HEK293 (cell line): Measurements from ENCODE around the gene ILRUN.

Experiments
- BCL11A ChIP-seq: fragments of 450-650 bp; formaldehyde crosslinking; IDR thresholded peaks from 2 replicates; pipeline ENCODE4 v1.5.1; 2016; ENCODE audit warnings: low read depth, missing biosample characterization, missing genetic modification characterization
- KLF7 ChIP-seq: fragments of 450-650 bp; formaldehyde crosslinking; IDR thresholded peaks from 2 replicates; pipeline ENCODE4 v1.5.1; 2016; ENCODE audit warnings: missing biosample characterization, missing genetic modification characterization, borderline replicate concordance
- SALL2 ChIP-seq: fragments of 450-650 bp; formaldehyde crosslinking; IDR thresholded peaks from 2 replicates; pipeline ENCODE4 v1.5.0; 2017; ENCODE audit warnings: missing biosample characterization, mild to moderate bottlenecking, missing genetic modification characterization, borderline replicate concordance
- YY1 ChIP-seq: fragments of 450-650 bp; formaldehyde crosslinking; IDR thresholded peaks from 2 replicates; pipeline ENCODE4 v1.5.1; 2018; ENCODE audit warnings: missing biosample characterization, missing genetic modification characterization
- ZBTB20 ChIP-seq: fragments of 450-650 bp; formaldehyde crosslinking; IDR thresholded peaks from 2 replicates; pipeline ENCODE4 v1.5.1; 2016; ENCODE audit warnings: missing biosample characterization, missing genetic modification characterization
- ZFP41 ChIP-seq: fragments of 450-650 bp; formaldehyde crosslinking; IDR thresholded peaks from 2 replicates; pipeline ENCODE4 v1.5.1; 2016; ENCODE audit warnings: missing biosample characterization, missing genetic modification characterization, borderline replicate concordance
- ZNF10 ChIP-seq: fragments of 450-650 bp; formaldehyde crosslinking; IDR thresholded peaks from 2 replicates; pipeline ENCODE4 v1.5.1; 2017; ENCODE audit warnings: missing biosample characterization, missing genetic modification characterization
- ZNF121 ChIP-seq: fragments of 450-650 bp; formaldehyde crosslinking; IDR thresholded peaks from 2 replicates; pipeline ENCODE4 v1.5.1; 2016; ENCODE audit warnings: missing biosample characterization, missing genetic modification characterization
- ZNF174 ChIP-seq: fragments of 450-650 bp; formaldehyde crosslinking; IDR thresholded peaks from 2 replicates; pipeline ENCODE4 v1.5.0; 2017; ENCODE audit warnings: missing biosample characterization, mild to moderate bottlenecking, missing genetic modification characterization
- ZNF292 ChIP-seq: fragments of 450-650 bp; formaldehyde crosslinking; IDR thresholded peaks from 2 replicates; pipeline ENCODE4 v1.5.1; 2016; ENCODE audit warnings: low read depth, missing biosample characterization, missing genetic modification characterization, borderline replicate concordance
- ZNF391 ChIP-seq: fragments of 450-650 bp; formaldehyde crosslinking; IDR thresholded peaks from 2 replicates; pipeline ENCODE4 v1.5.1; 2016; ENCODE audit warnings: low read depth, missing biosample characterization, missing genetic modification characterization, borderline replicate concordance
- ZNF423 ChIP-seq: fragments of 450-650 bp; formaldehyde crosslinking; IDR thresholded peaks from 2 replicates; pipeline ENCODE4 v1.5.1; 2016; ENCODE audit warnings: missing biosample characterization, missing genetic modification characterization
- ZNF558 ChIP-seq: fragments of 450-650 bp; formaldehyde crosslinking; IDR thresholded peaks from 2 replicates; pipeline ENCODE4 v1.5.1; 2016; ENCODE audit warnings: missing biosample characterization, missing genetic modification characterization
- ZNF658 ChIP-seq: fragments of 450-650 bp; formaldehyde crosslinking; IDR thresholded peaks from 2 replicates; pipeline ENCODE4; 2016; ENCODE audit warnings: missing biosample characterization, missing genetic modification characterization
- ZNF660 ChIP-seq: fragments of 450-650 bp; IDR thresholded peaks from 2 replicates; pipeline ENCODE4 v1.5.1; 2018; ENCODE audit warnings: missing biosample characterization, mild to moderate bottlenecking, missing genetic modification characterization
- ZNF777 ChIP-seq: fragments of 450-650 bp; formaldehyde crosslinking; IDR thresholded peaks from 2 replicates; pipeline ENCODE4 v1.5.1; 2017; ENCODE audit warnings: missing biosample characterization, missing genetic modification characterization, borderline replicate concordance
- ZNF785 ChIP-seq: fragments of 450-650 bp; formaldehyde crosslinking; IDR thresholded peaks from 2 replicates; pipeline ENCODE4 v1.5.1; 2016; ENCODE audit warnings: missing biosample characterization, missing genetic modification characterization
- TF ChIP-seq, protein P1 (sequence below): fragments of 450-650 bp; formaldehyde crosslinking; conservative IDR thresholded peaks from 2 replicates; pipeline ENCODE4 v1.5.1; 2016; ENCODE audit warnings: low read depth, missing biosample characterization, missing genetic modification characterization
- TF ChIP-seq, protein P2 (sequence below): fragments of 450-650 bp; IDR thresholded peaks from 2 replicates; pipeline ENCODE4 v1.5.1; 2018; ENCODE audit warnings: missing biosample characterization, mild to moderate bottlenecking, missing genetic modification characterization
- TF ChIP-seq, protein P3 (sequence below): sonication (generic); formaldehyde crosslinking; IDR thresholded peaks from 2 replicates; pipeline ENCODE4 v1.8.1; 2022; ENCODE audit warnings: mild to moderate bottlenecking, moderate library complexity, missing genetic modification reagents
- TF ChIP-seq, protein P4 (sequence below): fragments of 450-650 bp; formaldehyde crosslinking; IDR thresholded peaks from 2 replicates; pipeline ENCODE4 v1.5.1; 2016; ENCODE audit warnings: missing biosample characterization, missing genetic modification characterization
- TF ChIP-seq, protein P5 (sequence below): fragments of 450-650 bp; formaldehyde crosslinking; IDR thresholded peaks from 2 replicates; pipeline ENCODE4; 2016; ENCODE audit warnings: missing biosample characterization, missing genetic modification characterization
- TF ChIP-seq, protein P6 (sequence below): fragments of 450-650 bp; formaldehyde crosslinking; IDR thresholded peaks from 2 replicates; pipeline ENCODE4 v1.5.0; 2017; ENCODE audit warnings: missing biosample characterization, missing genetic modification characterization, borderline replicate concordance
- TF ChIP-seq, protein P7 (sequence below): fragments of 450-650 bp; formaldehyde crosslinking; IDR thresholded peaks from 2 replicates; pipeline ENCODE4 v1.5.1; 2016; ENCODE audit warnings: missing biosample characterization, missing genetic modification characterization

The ILRUN gene

DNA sequence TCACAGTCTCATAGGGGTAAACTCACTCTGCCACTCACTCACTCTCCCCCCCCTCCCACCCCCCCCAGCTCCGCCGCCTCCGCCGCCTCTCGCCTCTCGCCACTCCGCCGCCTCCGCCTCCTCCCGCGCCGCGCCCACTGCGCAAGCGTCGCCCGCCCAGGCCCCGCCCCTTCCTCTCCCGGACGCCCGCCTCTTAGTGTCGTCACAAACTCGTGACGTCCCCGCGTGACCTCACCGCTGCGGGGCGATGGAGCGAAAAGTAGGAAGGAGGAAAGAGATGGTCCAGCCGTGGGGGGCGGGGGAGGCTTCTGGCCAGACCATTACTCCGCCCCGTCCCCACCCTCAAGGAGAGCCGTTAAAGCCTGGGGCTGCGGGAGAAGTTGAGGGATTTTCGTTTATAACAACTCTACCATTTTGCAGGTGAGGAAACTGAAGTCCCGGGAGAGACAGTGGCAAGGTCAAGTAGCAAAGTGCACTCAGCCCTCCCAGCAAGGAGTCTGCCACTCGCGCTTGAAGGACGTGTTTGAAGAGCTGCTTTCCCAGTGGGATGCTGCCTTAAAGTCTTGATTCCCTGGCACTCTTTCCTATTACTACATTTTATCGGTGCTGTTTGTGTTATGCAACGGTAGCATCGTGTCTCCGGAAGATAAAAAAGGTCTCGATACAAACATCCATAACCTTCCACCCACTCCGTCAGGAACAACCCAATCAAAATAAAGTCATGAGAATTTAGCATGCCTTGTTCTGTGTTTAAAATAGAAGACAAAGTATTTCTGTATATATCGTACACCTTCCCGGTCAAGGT is at the start of gene ILRUN (continued):
- TF ChIP-seq, protein P1, sequence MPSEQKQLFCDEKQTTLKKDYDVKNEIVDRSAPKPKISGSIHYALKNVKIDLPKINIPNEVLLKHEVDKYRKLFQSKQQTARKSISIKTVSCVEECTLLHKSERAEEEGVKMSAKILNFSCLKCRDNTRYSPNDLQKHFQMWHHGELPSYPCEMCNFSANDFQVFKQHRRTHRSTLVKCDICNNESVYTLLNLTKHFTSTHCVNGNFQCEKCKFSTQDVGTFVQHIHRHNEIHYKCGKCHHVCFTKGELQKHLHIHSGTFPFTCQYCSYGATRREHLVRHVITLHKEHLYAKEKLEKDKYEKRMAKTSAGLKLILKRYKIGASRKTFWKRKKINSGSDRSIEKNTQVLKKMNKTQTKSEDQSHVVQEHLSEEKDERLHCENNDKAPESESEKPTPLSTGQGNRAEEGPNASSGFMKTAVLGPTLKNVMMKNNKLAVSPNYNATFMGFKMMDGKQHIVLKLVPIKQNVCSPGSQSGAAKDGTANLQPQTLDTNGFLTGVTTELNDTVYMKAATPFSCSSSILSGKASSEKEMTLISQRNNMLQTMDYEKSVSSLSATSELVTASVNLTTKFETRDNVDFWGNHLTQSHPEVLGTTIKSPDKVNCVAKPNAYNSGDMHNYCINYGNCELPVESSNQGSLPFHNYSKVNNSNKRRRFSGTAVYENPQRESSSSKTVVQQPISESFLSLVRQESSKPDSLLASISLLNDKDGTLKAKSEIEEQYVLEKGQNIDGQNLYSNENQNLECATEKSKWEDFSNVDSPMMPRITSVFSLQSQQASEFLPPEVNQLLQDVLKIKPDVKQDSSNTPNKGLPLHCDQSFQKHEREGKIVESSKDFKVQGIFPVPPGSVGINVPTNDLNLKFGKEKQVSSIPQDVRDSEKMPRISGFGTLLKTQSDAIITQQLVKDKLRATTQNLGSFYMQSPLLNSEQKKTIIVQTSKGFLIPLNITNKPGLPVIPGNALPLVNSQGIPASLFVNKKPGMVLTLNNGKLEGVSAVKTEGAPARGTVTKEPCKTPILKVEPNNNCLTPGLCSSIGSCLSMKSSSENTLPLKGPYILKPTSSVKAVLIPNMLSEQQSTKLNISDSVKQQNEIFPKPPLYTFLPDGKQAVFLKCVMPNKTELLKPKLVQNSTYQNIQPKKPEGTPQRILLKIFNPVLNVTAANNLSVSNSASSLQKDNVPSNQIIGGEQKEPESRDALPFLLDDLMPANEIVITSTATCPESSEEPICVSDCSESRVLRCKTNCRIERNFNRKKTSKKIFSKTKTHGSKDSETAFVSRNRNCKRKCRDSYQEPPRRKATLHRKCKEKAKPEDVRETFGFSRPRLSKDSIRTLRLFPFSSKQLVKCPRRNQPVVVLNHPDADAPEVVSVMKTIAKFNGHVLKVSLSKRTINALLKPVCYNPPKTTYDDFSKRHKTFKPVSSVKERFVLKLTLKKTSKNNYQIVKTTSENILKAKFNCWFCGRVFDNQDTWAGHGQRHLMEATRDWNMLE (tag by site-specific recombination), result no peak
- TF ChIP-seq ZNF10 (tag by site-specific recombination), result no peak
- TF ChIP-seq ZNF660 (tag by site-specific recombination), result peak; percentile 22; the same call in 1 of the 2 replicates
- no peak for TF ChIP-seq SALL2 (tag by site-specific recombination)
- TF ChIP-seq ZNF391, result no peak
- TF ChIP-seq, protein P2, sequence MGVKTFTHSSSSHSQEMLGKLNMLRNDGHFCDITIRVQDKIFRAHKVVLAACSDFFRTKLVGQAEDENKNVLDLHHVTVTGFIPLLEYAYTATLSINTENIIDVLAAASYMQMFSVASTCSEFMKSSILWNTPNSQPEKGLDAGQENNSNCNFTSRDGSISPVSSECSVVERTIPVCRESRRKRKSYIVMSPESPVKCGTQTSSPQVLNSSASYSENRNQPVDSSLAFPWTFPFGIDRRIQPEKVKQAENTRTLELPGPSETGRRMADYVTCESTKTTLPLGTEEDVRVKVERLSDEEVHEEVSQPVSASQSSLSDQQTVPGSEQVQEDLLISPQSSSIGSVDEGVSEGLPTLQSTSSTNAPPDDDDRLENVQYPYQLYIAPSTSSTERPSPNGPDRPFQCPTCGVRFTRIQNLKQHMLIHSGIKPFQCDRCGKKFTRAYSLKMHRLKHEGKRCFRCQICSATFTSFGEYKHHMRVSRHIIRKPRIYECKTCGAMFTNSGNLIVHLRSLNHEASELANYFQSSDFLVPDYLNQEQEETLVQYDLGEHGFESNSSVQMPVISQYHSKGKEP (tag by site-specific recombination), result no peak
- no peak for TF ChIP-seq ZNF292 (tag by site-specific recombination)
- TF ChIP-seq ZNF423, result no peak
- 0 out of 2 replicates have a peak, but pooled peaks have one; percentile 42 for TF ChIP-seq ZBTB20 (tag by site-specific recombination)
- peak; percentile 51; the same call in 1 of the 2 replicates for TF ChIP-seq BCL11A (tag by site-specific recombination)
- TF ChIP-seq, protein P3, sequence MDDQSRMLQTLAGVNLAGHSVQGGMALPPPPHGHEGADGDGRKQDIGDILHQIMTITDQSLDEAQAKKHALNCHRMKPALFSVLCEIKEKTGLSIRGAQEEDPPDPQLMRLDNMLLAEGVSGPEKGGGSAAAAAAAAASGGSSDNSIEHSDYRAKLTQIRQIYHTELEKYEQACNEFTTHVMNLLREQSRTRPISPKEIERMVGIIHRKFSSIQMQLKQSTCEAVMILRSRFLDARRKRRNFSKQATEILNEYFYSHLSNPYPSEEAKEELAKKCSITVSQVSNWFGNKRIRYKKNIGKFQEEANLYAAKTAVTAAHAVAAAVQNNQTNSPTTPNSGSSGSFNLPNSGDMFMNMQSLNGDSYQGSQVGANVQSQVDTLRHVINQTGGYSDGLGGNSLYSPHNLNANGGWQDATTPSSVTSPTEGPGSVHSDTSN, result peak; percentile 16; the same call in 1 of the 2 replicates
- TF ChIP-seq ZNF121 (tag by site-specific recombination), result no peak
- TF ChIP-seq, protein P4, sequence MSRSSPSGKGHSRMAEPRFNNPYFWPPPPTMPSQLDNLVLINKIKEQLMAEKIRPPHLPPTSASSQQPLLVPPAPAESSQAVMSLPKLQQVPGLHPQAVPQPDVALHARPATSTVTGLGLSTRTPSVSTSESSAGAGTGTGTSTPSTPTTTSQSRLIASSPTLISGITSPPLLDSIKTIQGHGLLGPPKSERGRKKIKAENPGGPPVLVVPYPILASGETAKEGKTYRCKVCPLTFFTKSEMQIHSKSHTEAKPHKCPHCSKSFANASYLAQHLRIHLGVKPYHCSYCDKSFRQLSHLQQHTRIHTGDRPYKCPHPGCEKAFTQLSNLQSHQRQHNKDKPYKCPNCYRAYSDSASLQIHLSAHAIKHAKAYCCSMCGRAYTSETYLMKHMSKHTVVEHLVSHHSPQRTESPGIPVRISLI (tag by site-specific recombination), result no peak
- TF ChIP-seq, protein P5, sequence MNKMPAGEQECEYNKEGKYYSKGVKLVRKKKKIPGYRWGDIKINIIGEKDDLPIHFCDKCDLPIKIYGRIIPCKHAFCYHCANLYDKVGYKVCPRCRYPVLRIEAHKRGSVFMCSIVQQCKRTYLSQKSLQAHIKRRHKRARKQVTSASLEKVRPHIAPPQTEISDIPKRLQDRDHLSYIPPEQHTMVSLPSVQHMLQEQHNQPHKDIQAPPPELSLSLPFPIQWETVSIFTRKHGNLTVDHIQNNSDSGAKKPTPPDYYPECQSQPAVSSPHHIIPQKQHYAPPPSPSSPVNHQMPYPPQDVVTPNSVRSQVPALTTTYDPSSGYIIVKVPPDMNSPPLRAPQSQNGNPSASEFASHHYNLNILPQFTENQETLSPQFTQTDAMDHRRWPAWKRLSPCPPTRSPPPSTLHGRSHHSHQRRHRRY (tag by site-specific recombination), result no peak
- TF ChIP-seq, protein P6, sequence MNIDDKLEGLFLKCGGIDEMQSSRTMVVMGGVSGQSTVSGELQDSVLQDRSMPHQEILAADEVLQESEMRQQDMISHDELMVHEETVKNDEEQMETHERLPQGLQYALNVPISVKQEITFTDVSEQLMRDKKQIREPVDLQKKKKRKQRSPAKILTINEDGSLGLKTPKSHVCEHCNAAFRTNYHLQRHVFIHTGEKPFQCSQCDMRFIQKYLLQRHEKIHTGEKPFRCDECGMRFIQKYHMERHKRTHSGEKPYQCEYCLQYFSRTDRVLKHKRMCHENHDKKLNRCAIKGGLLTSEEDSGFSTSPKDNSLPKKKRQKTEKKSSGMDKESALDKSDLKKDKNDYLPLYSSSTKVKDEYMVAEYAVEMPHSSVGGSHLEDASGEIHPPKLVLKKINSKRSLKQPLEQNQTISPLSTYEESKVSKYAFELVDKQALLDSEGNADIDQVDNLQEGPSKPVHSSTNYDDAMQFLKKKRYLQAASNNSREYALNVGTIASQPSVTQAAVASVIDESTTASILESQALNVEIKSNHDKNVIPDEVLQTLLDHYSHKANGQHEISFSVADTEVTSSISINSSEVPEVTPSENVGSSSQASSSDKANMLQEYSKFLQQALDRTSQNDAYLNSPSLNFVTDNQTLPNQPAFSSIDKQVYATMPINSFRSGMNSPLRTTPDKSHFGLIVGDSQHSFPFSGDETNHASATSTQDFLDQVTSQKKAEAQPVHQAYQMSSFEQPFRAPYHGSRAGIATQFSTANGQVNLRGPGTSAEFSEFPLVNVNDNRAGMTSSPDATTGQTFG (tag by site-specific recombination), result no peak
- peak; percentile 43; the same call in 1 of the 2 replicates for TF ChIP-seq KLF7 (tag by site-specific recombination)
- TF ChIP-seq ZNF777 (tag by site-specific recombination), result no peak
- TF ChIP-seq YY1 (tag by site-specific recombination), result peak; percentile 24; the same call in 1 of the 2 replicates
- TF ChIP-seq ZNF658 (tag by site-specific recombination), result no peak
- TF ChIP-seq ZNF785, result peak; percentile 19; the same call in 1 of the 2 replicates
- TF ChIP-seq ZNF558, result no peak
- TF ChIP-seq, protein P7, sequence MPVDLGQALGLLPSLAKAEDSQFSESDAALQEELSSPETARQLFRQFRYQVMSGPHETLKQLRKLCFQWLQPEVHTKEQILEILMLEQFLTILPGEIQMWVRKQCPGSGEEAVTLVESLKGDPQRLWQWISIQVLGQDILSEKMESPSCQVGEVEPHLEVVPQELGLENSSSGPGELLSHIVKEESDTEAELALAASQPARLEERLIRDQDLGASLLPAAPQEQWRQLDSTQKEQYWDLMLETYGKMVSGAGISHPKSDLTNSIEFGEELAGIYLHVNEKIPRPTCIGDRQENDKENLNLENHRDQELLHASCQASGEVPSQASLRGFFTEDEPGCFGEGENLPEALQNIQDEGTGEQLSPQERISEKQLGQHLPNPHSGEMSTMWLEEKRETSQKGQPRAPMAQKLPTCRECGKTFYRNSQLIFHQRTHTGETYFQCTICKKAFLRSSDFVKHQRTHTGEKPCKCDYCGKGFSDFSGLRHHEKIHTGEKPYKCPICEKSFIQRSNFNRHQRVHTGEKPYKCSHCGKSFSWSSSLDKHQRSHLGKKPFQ (tag by site-specific recombination), result peak; percentile 22; the same call in 1 of the 2 replicates
- no peak for TF ChIP-seq ZFP41 (tag by site-specific recombination)
- TF ChIP-seq ZNF174 (tag by site-specific recombination), result no peak
